NK-92 treated with Interleukin-12 subunit alpha and Interleukin-12 subunit beta, amount 100 ng/mL, for 24 hours (cell line): ENCODE results near the gene SIX5.
"Not testable (repeated sequence)": the region's sequence is repeated elsewhere in the genome, so short reads cannot be mapped to it uniquely, and the experiment has no call there.

ENCODE experiments used
- DNase-seq: peaks from one replicate; lab custom pipeline; 2025; lab: John Stamatoyannopoulos, UW

SIX5 gene

GRCh38 chr19:45768984-45769782 lies at the start of gene SIX5:
SIX5 (minus strand) TSS chr19:45769252; CDS start chr19:45768844, 408 bp downstream.
- DNase-seq, result peak; percentile 96

GRCh38 chr19:45817725-45818301 lies 48.8 kb upstream of the SIX5 start:
- no peak for DNase-seq

GRCh38 chr19:45817010-45817724 lies 48.1 kb upstream of the SIX5 start:
- DNase-seq, result peak; percentile 89

- DNase-seq, result no peak
Observed at GRCh38 chr19:45816236-45817009, 47.4 kb upstream of the SIX5 start.

- DNase-seq, result no peak
Observed at GRCh38 chr19:45815481-45816216, 46.6 kb upstream of the SIX5 start.

GRCh38 chr19:45814851-45815480 lies 45.9 kb upstream of the SIX5 start, which contains the start of gene RSPH6A:
RSPH6A (minus strand) TSS chr19:45815308; CDS start chr19:45815176, 132 bp downstream.
- no peak for DNase-seq

GRCh38 chr19:45814166-45814780 lies 45.2 kb upstream of the SIX5 start:
- DNase-seq, result no peak

GRCh38 chr19:45812297-45812696 lies 43.2 kb upstream of the SIX5 start:
- DNase-seq, result no peak

- peak; percentile 24 for DNase-seq
Observed at GRCh38 chr19:45809643-45810159, 40.6 kb upstream of the SIX5 start.

GRCh38 chr19:45805719-45806118 lies 36.7 kb upstream of the SIX5 start:
- DNase-seq, result no peak

- no peak for DNase-seq
Observed at GRCh38 chr19:45804959-45805230, 35.8 kb upstream of the SIX5 start.

- no peak for DNase-seq
Observed at GRCh38 chr19:45804140-45804958, 35.3 kb upstream of the SIX5 start.

- DNase-seq, result no peak
Observed at GRCh38 chr19:45801603-45802175, 32.6 kb upstream of the SIX5 start.

GRCh38 chr19:45800070-45800553 lies 31.1 kb upstream of the SIX5 start:
- DNase-seq, result no peak

- not testable (repeated sequence) for DNase-seq
Observed at GRCh38 chr19:45799541-45799940, 30.5 kb upstream of the SIX5 start.

- peak; percentile 26 for DNase-seq
Observed at GRCh38 chr19:45798995-45799517, 30.0 kb upstream of the SIX5 start.

- DNase-seq, result no peak
Observed at GRCh38 chr19:45794627-45795026, 25.6 kb upstream of the SIX5 start.

- DNase-seq, result no peak
Observed at GRCh38 chr19:45793876-45794275, 24.8 kb upstream of the SIX5 start.

- DNase-seq, result no peak
Observed at GRCh38 chr19:45793178-45793564, 24.1 kb upstream of the SIX5 start.
